Right renal pelvis (tissue), 4 donors: Measurements from ENCODE around the gene ERVMER34-1. TPM values are rescaled to one million over a fixed set of nuclear protein-coding genes. Genes with fewer than 3 reads are reported as not detected.

ENCODE experiments used
- polyA plus RNA-seq, 4 donors: library from polyadenylated mRNA; unstranded; fragments of 120-200 nt; gene quantifications; one replicate each; pipeline ENCODE4 v1.2.1, GENCODE V29; 2013; ENCODE audit not compliant: insufficient read length in 4 of 4

The ERVMER34-1 gene
- polyA plus RNA-seq, 4 donors: 3.2 to 5.0 (median 4.2) TPM

Other genes starting within 250 kb of the ERVMER34-1 start
- 10 to 100 TPM; 29.8 to 40.8 (median 37.1) TPM for gene USP46, start 92.1 kb downstream of the ERVMER34-1 start, polyA plus RNA-seq
- gene RASL11B, start 110.9 kb upstream of the ERVMER34-1 start, polyA plus RNA-seq: 10 to 100 TPM; 33.7 to 49.6 (median 46.0) TPM